DOHH2 (cell line): Measurements from ENCODE around the gene TEX14.
"Not testable (repeated sequence)": the region's sequence is repeated elsewhere in the genome, so short reads cannot be mapped to it uniquely, and the experiment has no call there.

Experiments
- H3F3A ChIP-seq: fragments of 200-600 bp; sonication (generic), shearing (Covaris generic); 2 replicates; pipeline ENCODE4 v1.6.0; 2016; ENCODE audit warnings: antibody characterized with exemption, mild to moderate bottlenecking; ENCODE audit not compliant: control insufficient read depth, insufficient read depth
- H3K27ac ChIP-seq: fragments of 200-600 bp; sonication (generic); 2 replicates; pipeline ENCODE4 v1.5.1; 2014; ENCODE audit warnings: low read depth, mild to moderate bottlenecking, low read length, moderate library complexity
- H3K27me3 ChIP-seq: fragments of 200-600 bp; sonication (generic); 2 replicates; pipeline ENCODE4 v1.6.1; 2014; ENCODE audit warnings: mild to moderate bottlenecking, low read length, mixed read lengths; ENCODE audit not compliant: control insufficient read depth
- H3K36me3 ChIP-seq: fragments of 200-600 bp; sonication (generic); 2 replicates; pipeline ENCODE4 v1.6.1; 2014; ENCODE audit warnings: mild to moderate bottlenecking, low read length, moderate library complexity, mixed read lengths; ENCODE audit not compliant: control insufficient read depth
- H3K4me1 ChIP-seq: fragments of 200-600 bp; sonication (generic); 2 replicates; pipeline ENCODE4 v1.6.1; 2014; ENCODE audit warnings: mild to moderate bottlenecking, low read length, mixed read lengths; ENCODE audit not compliant: control insufficient read depth
- H3K4me2 ChIP-seq: fragments of 200-600 bp; sonication (generic); 2 replicates; pipeline ENCODE4 v1.6.0; 2014; ENCODE audit warnings: mild to moderate bottlenecking, low read length, moderate library complexity
- H3K4me3 ChIP-seq: fragments of 200-600 bp; sonication (generic); 2 replicates; pipeline ENCODE4 v1.5.1; 2014; ENCODE audit warnings: mild to moderate bottlenecking, low read length, mixed read lengths
- H3K79me2 ChIP-seq: fragments of 200-600 bp; sonication (generic); 2 replicates; pipeline ENCODE4 v1.6.1; 2014; ENCODE audit warnings: mild to moderate bottlenecking, low read length, mixed read lengths; ENCODE audit not compliant: control insufficient read depth
- H3K9me2 ChIP-seq: fragments of 200-600 bp; sonication (generic); replicated peaks from 2 replicates; pipeline ENCODE4 v1.6.1; 2014; ENCODE audit warnings: mild to moderate bottlenecking, low read length, mixed read lengths; ENCODE audit not compliant: control insufficient read depth
- H3K9me3 ChIP-seq: fragments of 200-600 bp; sonication (generic); 2 replicates; pipeline ENCODE4 v1.6.1; 2014; ENCODE audit warnings: antibody characterized with exemption, low read length, mixed read lengths; ENCODE audit not compliant: control insufficient read depth, insufficient read depth
- H4K20me1 ChIP-seq: fragments of 200-600 bp; sonication (generic); 2 replicates; pipeline ENCODE4 v1.6.0; 2014; ENCODE audit warnings: low read depth, mild to moderate bottlenecking, antibody characterized with exemption, low read length, moderate library complexity; ENCODE audit not compliant: control insufficient read depth, insufficient read depth
- CTCF ChIP-seq: fragments of 200-600 bp; sonication (generic); IDR thresholded peaks from one replicate; pipeline ENCODE4 v1.5.1; 2014; ENCODE audit warnings: antibody characterized with exemption, mild to moderate bottlenecking, low read depth, low read length; ENCODE audit not compliant: poor library complexity, severe bottlenecking
- EZH2phosphoT487 ChIP-seq: fragments of 200-600 bp; sonication (generic); IDR thresholded peaks from 2 replicates; pipeline ENCODE4 v1.6.1; 2017; ENCODE audit warnings: borderline replicate concordance, mild to moderate bottlenecking, antibody characterized with exemption, low read length, moderate library complexity, mixed read lengths

The TEX14 gene

GRCh38 chr17:58684003-58684402 lies 7.8 kb downstream of the TEX14 start:
- no peaks in the 10 kb centered on the region for H3K79me2 ChIP-seq
- peaks cover 9% of the 10 kb centered on the region for H3F3A ChIP-seq
- no peak overlapping the region for H3K27ac ChIP-seq
- H3K9me3 ChIP-seq, result no peaks in the 10 kb centered on the region
- H3K27me3 ChIP-seq, result no peaks in the 10 kb centered on the region
- no peak overlapping the region for H3K4me2 ChIP-seq
- no peaks in the 10 kb centered on the region for H3K36me3 ChIP-seq
- H3K9me2 ChIP-seq, result no peaks in the 10 kb centered on the region
- no peak overlapping the region for H3K4me3 ChIP-seq
- TF ChIP-seq CTCF (no peak), EZH2phosphoT487 (no peak)
- no peaks in the 10 kb centered on the region for H4K20me1 ChIP-seq
- H3K4me1 ChIP-seq, result peaks cover 16% of the 10 kb centered on the region

- TF ChIP-seq CTCF (no peak), EZH2phosphoT487 (no peak)
- H3K36me3 ChIP-seq, result no peaks in the 10 kb centered on the region
- H3K4me3 ChIP-seq, result peak overlapping the region; percentile 40
- H3K4me1 ChIP-seq, result peaks cover 29% of the 10 kb centered on the region
- peak overlapping the region; percentile 52 for H3K4me2 ChIP-seq
- no peaks in the 10 kb centered on the region for H3K27me3 ChIP-seq
- no peaks in the 10 kb centered on the region for H3K9me3 ChIP-seq
- no peaks in the 10 kb centered on the region for H3K9me2 ChIP-seq
- peak overlapping the region; percentile 45 for H3K27ac ChIP-seq
- no peaks in the 10 kb centered on the region for H3K79me2 ChIP-seq
- peaks cover 13% of the 10 kb centered on the region for H3F3A ChIP-seq
- H4K20me1 ChIP-seq, result no peaks in the 10 kb centered on the region
These were observed 11.8 kb downstream of the TEX14 start for GRCh38 chr17:58680038-58680369.

- Histone ChIP-seq H3K4me2 (peak overlapping the region; percentile 52), H3K4me1 (peaks cover 29% of the 10 kb centered on the region), H3K27me3 (no peaks in the 10 kb centered on the region), H3K9me3 (no peaks in the 10 kb centered on the region), H4K20me1 (no peaks in the 10 kb centered on the region), H3K27ac (peak overlapping the region; percentile 45), H3F3A (peaks cover 13% of the 10 kb centered on the region), H3K9me2 (no peaks in the 10 kb centered on the region), H3K4me3 (peak overlapping the region; percentile 41), H3K79me2 (no peaks in the 10 kb centered on the region), H3K36me3 (no peaks in the 10 kb centered on the region)
- TF ChIP-seq EZH2phosphoT487 (no peak), CTCF (peak; percentile 23)
These were observed 12.4 kb downstream of the TEX14 start for GRCh38 chr17:58679263-58680037.

- H3K79me2 ChIP-seq, H3K36me3 ChIP-seq, H3K9me3 ChIP-seq, H3K4me2 ChIP-seq, H3K27ac ChIP-seq, H4K20me1 ChIP-seq, H3K4me3 ChIP-seq, H3K9me2 ChIP-seq, H3K27me3 ChIP-seq: not testable (repeated sequence)
- peaks cover 29% of the 10 kb centered on the region for H3K4me1 ChIP-seq
- peaks cover 13% of the 10 kb centered on the region for H3F3A ChIP-seq
These were observed 13.6 kb downstream of the TEX14 start for GRCh38 chr17:58678287-58678686.
